ENCODE results near the gene DCTN2.
"Not testable (repeated sequence)": the region's sequence is repeated elsewhere in the genome, so short reads cannot be mapped to it uniquely, and the experiment has no call there.

DCTN2 gene

GRCh38 chr12:57528831-57529555 is 18.0 kb downstream of the DCTN2 start:
- no peak for DNase-seq (ENCODE audit: low read depth, low spot score)

GRCh38 chr12:57528176-57528575 is 18.8 kb downstream of the DCTN2 start:
- no peak for DNase-seq (ENCODE audit: low read depth, low spot score)

- no peak for DNase-seq (ENCODE audit: low read depth, low spot score)
Measured at GRCh38 chr12:57527184-57527583, 19.8 kb downstream of the DCTN2 start.

- DNase-seq (ENCODE audit: low read depth, low spot score) = no peak
Measured at GRCh38 chr12:57526477-57527126, 20.4 kb downstream of the DCTN2 start.

- no peak for DNase-seq (ENCODE audit: low read depth, low spot score)
Measured at GRCh38 chr12:57525615-57526383, 21.2 kb downstream of the DCTN2 start.

GRCh38 chr12:57524814-57525614 is 22.0 kb downstream of the DCTN2 start:
- DNase-seq (ENCODE audit: low read depth, low spot score) = no peak

GRCh38 chr12:57523706-57524614 is 23.0 kb downstream of the DCTN2 start:
- DNase-seq (ENCODE audit: low read depth, low spot score) = no peak

GRCh38 chr12:57522887-57523705 is 23.9 kb downstream of the DCTN2 start:
- peak; percentile 50 for DNase-seq (ENCODE audit: low read depth, low spot score)

- DNase-seq (ENCODE audit: low read depth, low spot score) = peak; percentile 90
Measured at GRCh38 chr12:57522011-57522886, 24.7 kb downstream of the DCTN2 start, which contains the start of gene MBD6. Gene MBD6 (plus strand): TSS chr12:57522824. CDS start chr12:57524304, 1,480 bp downstream.

- peak; percentile 79 for DNase-seq (ENCODE audit: low read depth, low spot score)
Measured at GRCh38 chr12:57521525-57522010, 25.4 kb downstream of the DCTN2 start.

- DNase-seq (ENCODE audit: low read depth, low spot score) = peak; percentile 99
Measured at GRCh38 chr12:57520053-57520818, 26.8 kb downstream of the DCTN2 start, which contains the start of gene DDIT3. Gene DDIT3 (minus strand): TSS chr12:57520514. CDS start chr12:57517406, 3,108 bp downstream.

GRCh38 chr12:57519796-57520052 is 27.3 kb downstream of the DCTN2 start:
- peak; percentile 71 for DNase-seq (ENCODE audit: low read depth, low spot score)

- DNase-seq (ENCODE audit: low read depth, low spot score) = peak; percentile 72
Measured at GRCh38 chr12:57518920-57519795, 27.8 kb downstream of the DCTN2 start.

GRCh38 chr12:57518176-57518919 is 28.6 kb downstream of the DCTN2 start:
- no peak for DNase-seq (ENCODE audit: low read depth, low spot score)

GRCh38 chr12:57517718-57518117 is 29.3 kb downstream of the DCTN2 start:
- DNase-seq (ENCODE audit: low read depth, low spot score) = not testable (repeated sequence)

GRCh38 chr12:57517187-57517586 is 29.8 kb downstream of the DCTN2 start:
- DNase-seq (ENCODE audit: low read depth, low spot score) = no peak
